Astrocyte of the cerebellum (primary cell): ENCODE results near the gene COL6A1.

Source experiments
- DNase-seq: peaks from one replicate; pipeline ENCODE4 v3.0.0-alpha.2; 2011; ENCODE audit warnings: low read depth
- H3K4me3 ChIP-seq: 2 replicates; pipeline ENCODE4 v1.5.1; 2011; ENCODE audit warnings: mild to moderate bottlenecking, low read depth, low read length, moderate library complexity
- in situ Hi-C: cut with HindIII; loops from 2 replicates; pipeline ENCODE4 v1.10.0; 2017; ENCODE audit warnings: low sequenced_read_pairs
- TF ChIP-seq, protein P1 (sequence below): IDR thresholded peaks from 2 replicates; pipeline ENCODE4 v1.5.1; 2012; ENCODE audit warnings: low read length, low read depth, moderate library complexity, mild to moderate bottlenecking; ENCODE audit errors: missing control alignments

The COL6A1 gene

DNA sequence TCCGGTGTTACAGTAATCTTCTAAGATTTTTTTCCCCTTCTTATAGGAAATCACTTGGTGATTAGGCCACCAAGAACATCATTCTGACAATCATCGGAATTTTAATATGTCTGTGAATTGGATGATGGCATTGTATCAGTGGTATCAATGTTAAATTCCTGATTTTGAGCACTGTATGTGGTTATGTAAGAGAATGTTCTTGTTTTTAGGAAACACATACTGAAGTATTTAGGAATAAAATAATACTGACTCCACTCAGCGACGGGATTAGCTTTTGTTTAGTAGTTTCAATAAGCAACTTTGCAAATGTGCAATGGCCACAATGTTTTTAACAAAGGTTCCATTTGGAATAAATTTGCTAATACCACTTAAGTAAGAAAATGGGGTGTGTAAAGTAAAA, 30.6 kb downstream of the COL6A1 start:
- DNase-seq: no peak
- H3K4me3 ChIP-seq: no peak overlapping the region
- TF ChIP-seq, protein P1, sequence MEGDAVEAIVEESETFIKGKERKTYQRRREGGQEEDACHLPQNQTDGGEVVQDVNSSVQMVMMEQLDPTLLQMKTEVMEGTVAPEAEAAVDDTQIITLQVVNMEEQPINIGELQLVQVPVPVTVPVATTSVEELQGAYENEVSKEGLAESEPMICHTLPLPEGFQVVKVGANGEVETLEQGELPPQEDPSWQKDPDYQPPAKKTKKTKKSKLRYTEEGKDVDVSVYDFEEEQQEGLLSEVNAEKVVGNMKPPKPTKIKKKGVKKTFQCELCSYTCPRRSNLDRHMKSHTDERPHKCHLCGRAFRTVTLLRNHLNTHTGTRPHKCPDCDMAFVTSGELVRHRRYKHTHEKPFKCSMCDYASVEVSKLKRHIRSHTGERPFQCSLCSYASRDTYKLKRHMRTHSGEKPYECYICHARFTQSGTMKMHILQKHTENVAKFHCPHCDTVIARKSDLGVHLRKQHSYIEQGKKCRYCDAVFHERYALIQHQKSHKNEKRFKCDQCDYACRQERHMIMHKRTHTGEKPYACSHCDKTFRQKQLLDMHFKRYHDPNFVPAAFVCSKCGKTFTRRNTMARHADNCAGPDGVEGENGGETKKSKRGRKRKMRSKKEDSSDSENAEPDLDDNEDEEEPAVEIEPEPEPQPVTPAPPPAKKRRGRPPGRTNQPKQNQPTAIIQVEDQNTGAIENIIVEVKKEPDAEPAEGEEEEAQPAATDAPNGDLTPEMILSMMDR: no peak
- in situ Hi-C loops: no loop called here

DNA sequence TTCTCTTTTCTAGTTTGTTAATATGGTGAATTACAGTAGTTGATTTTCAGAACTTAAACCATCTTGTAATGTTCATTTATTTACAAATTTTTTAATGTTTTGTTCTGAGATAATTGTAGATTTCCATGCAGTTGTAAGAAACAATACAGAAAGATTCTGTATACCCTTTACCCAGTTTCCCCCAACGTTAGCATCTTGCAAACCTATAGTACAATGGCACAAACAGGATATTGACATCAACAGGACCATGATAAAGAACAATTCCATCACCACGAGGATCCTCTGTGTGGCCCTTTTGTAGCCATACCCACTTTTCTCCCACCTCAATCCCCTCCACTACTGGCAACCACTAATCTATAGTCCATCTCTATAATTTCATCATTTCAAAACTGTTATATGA, 33.3 kb downstream of the COL6A1 start:
- no peak for DNase-seq
- TF ChIP-seq, protein P1: no peak
- H3K4me3 ChIP-seq: no peak overlapping the region
- in situ Hi-C loops: no loop called here

DNA sequence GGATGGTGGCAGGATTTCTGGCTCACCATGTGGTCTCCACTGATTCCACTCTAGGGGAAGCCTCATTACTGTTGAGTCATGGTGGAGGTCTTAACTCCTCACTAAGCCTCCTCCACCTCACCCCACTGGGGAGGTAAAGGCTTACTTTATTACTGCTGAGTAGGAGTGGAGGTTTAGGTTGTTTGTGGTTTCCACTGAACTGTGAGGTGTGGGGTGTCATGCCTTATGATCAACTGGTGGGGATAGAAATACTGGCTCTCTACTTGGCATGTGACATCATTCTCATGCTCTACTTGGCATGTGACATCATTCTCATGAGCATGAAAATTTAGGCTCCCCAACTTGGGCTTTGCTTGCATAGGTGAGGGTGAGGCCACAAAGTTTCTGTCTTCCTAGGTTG, 35.6 kb downstream of the COL6A1 start:
- TF ChIP-seq, protein P1: no peak
- in situ Hi-C loops: no loop called here
- no peak overlapping the region for H3K4me3 ChIP-seq
- no peak for DNase-seq

DNA sequence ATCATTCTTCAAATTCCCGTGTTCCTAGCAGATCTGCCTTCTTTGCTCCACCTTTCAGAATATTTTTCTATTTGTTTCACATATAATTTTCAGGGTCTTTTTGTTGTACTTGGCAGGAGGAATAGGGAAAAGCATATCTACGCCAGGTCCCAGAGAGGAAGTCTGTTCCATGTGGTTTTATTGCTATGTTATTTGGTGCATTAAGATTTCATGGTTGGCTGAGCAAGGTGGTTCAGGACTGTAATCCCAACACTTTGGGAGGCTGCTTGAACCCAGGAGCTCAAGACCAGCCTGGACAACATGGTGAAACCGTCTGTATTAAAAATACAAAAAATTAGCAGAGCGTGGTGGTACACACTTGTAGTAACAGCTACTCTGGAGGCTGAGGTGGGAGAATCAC, 36.1 kb downstream of the COL6A1 start:
- DNase-seq: peak; percentile 59
- H3K4me3 ChIP-seq: no peak overlapping the region
- in situ Hi-C loops: no loop called here

GRCh38 chr21:46018615-46019014, 37.0 kb downstream of the COL6A1 start:
- in situ Hi-C loops: no loop called here
- TF ChIP-seq, protein P1: no peak

More for the DNA sequence above, 36.1 kb downstream of the COL6A1 start:
- TF ChIP-seq, protein P1: no peak

DNA sequence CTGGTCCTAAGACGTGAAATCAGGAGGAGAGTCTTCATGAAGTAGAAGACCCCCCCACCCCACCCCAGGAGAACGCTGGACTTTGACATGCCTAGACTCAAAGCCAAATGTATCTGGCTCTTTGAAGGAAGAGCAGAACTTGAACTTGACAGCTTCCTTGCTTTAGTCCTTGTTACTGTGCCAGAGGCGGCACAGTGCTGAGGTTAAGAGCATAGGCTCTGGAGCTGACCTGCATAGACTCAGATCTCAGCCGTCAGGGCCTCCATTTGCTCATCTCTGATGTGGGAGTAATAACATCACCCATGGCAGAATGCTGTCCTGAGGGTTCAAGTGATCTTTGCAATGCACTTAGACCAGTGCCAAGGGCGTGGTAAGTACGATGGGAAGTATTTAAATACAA, 39.0 kb downstream of the COL6A1 start:
- no peak for DNase-seq
- TF ChIP-seq, protein P1: no peak
- H3K4me3 ChIP-seq: no peak overlapping the region
- in situ Hi-C loops: no loop called here

More at GRCh38 chr21:46018615-46019014, 37.0 kb downstream of the COL6A1 start:
- DNase-seq: no peak
- H3K4me3 ChIP-seq: no peak overlapping the region

DNA sequence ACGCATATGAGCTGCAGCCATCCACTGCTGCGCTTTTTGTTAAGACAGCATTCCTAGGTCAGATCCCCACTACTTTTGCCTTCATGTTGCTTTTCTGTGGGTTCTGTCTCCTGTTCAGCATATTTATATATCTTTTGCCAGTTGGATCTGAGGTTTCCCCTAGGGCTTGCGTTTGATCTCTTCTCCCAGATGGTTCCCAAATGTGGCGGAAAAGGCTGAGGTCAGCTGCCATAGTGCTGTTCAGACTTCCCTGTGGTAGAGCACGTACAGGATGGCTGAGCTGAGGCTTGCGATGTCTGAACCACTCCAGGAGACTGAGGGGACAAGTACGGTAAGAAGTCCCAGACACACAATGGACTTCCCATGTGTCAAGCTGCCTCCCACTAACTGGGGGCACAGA, 39.8 kb downstream of the COL6A1 start:
- no peak overlapping the region for H3K4me3 ChIP-seq
- DNase-seq: no peak
- TF ChIP-seq, protein P1: no peak
- in situ Hi-C loops: no loop called here
